ENCODE results near the gene SSTR4.

The SSTR4 gene

DNA sequence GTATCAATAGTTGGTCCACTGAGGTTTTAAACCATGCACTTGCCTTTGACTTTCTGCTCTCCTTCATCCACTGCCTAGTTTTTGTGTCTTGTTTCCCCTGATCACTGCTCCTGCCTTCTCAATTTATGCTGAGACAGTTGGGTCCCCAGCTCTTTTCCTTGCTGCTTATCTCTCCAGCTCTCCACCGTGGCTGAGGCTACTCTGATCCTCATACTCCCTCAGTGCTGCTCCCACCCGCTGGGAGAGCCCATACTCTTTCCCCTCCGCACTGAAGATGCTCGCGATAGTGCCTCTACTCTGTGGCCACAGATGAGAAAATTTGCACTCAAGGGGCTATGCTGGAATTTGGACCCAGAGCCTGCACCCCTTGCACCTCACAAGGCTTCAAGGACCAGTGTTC, 17.8 kb downstream of the SSTR4 start:
- Histone ChIP-seq H2BK15ac (ENCODE audit: low read length) (no peak overlapping the region), H3K23ac (ENCODE audit: low read depth, low read length, poor library complexity) (no peak overlapping the region), H3K4me2 (ENCODE audit: insufficient read depth, low read length, poor library complexity, severe bottlenecking) (no peak overlapping the region), H3K4ac (ENCODE audit: low read length) (no peak overlapping the region), H3K4me3 (ENCODE audit: low read length in 2 of 2) (no peak overlapping the region), H3K27me3 (ENCODE audit: control insufficient read depth in 3 of 3, insufficient read depth in 3 of 3, low read depth in 1 of 3, low read length in 3 of 3) (peaks cover 4 to 58% (median 27%) of the 10 kb centered on the region in 3 experiments), H2BK12ac (ENCODE audit: low read length) (no peak overlapping the region), H4K91ac (ENCODE audit: low read depth, low read length, poor library complexity) (no peak overlapping the region), H3K79me1 (ENCODE audit: low read depth, low read length) (no peaks in the 10 kb centered on the region), H3K14ac (ENCODE audit: low read length) (no peak overlapping the region), H2BK120ac (ENCODE audit: low read depth, low read length) (no peak overlapping the region), H3K4me1 (ENCODE audit: control insufficient read depth in 2 of 2, insufficient read depth in 1 of 2, low read depth in 1 of 2, low read length in 2 of 2) (peaks cover 0 to 12% of the 10 kb centered on the region in 2 donors), H2BK5ac (ENCODE audit: low read length) (no peak overlapping the region), H2AFZ (ENCODE audit: low read length) (no peak overlapping the region), H3K18ac (ENCODE audit: low read length) (no peak overlapping the region), H3K27ac (replicated peaks; ENCODE audit: low read length) (no peak overlapping the region), H3K9me3 (replicated peaks in 1 of 2; ENCODE audit: control insufficient read depth in 2 of 2, insufficient read depth in 1 of 2, low read depth in 1 of 2, low read length in 2 of 2) (peaks cover 0 to 4% of the 10 kb centered on the region in 2 donors), H4K8ac (ENCODE audit: low read depth, low read length) (no peak overlapping the region), H2AK5ac (ENCODE audit: low read depth, low read length) (no peak overlapping the region), H3K36me3 (replicated peaks in 1 of 2; ENCODE audit: control insufficient read depth in 2 of 2, insufficient read depth in 2 of 2, low read length in 2 of 2) (no peaks in the 10 kb centered on the region), H3K9ac (ENCODE audit: low read depth, low read length, poor library complexity) (no peak overlapping the region)
- no peak for DNase-seq (ENCODE audit: low spot score)
- WGBS, 2 donors (ENCODE audit: extremely low coverage in 2 of 2, insufficient read length in 2 of 2, insufficient replicate concordance in 1 of 2): no CpG with 5 or more reads among the region's 5 CpGs

DNA sequence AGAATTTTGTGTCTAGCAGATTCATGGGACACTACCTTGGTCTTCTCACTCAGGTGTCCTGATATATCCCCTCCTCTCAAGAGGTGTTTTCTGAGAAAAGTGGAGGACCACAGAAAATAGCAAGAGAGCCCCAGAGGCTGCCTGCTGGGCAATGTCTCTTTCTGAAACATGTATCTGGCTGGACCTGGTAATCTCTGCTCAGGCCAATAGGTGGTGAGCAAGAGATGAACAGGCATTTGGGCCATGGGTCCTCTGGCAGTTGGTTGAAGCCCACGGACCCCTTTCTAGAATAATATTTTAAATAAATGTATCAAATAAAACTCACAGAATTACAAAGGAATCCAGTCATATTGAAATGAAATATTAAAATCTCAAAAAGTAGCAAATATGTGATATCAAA, 23.1 kb downstream of the SSTR4 start:
- Histone ChIP-seq H2BK5ac (ENCODE audit: low read length) (no peak overlapping the region), H2AK5ac (ENCODE audit: low read depth, low read length) (no peak overlapping the region), H2BK15ac (ENCODE audit: low read length) (no peak overlapping the region), H4K8ac (ENCODE audit: low read depth, low read length) (no peak overlapping the region), H4K91ac (ENCODE audit: low read depth, low read length, poor library complexity) (no peak overlapping the region), H3K4me2 (ENCODE audit: insufficient read depth, low read length, poor library complexity, severe bottlenecking) (no peak overlapping the region), H3K4me1 (ENCODE audit: control insufficient read depth in 2 of 2, insufficient read depth in 1 of 2, low read depth in 1 of 2, low read length in 2 of 2) (peaks cover 2 to 7% of the 10 kb centered on the region in 2 donors), H3K9me3 (replicated peaks in 1 of 2; ENCODE audit: control insufficient read depth in 2 of 2, insufficient read depth in 1 of 2, low read depth in 1 of 2, low read length in 2 of 2) (no peaks in the 10 kb centered on the region), H3K14ac (ENCODE audit: low read length) (no peak overlapping the region), H3K79me1 (ENCODE audit: low read depth, low read length) (no peaks in the 10 kb centered on the region), H2BK12ac (ENCODE audit: low read length) (no peak overlapping the region), H3K27ac (replicated peaks; ENCODE audit: low read length) (no peak overlapping the region), H2BK120ac (ENCODE audit: low read depth, low read length) (no peak overlapping the region), H3K4ac (ENCODE audit: low read length) (no peak overlapping the region), H3K36me3 (replicated peaks in 1 of 2; ENCODE audit: control insufficient read depth in 2 of 2, insufficient read depth in 2 of 2, low read length in 2 of 2) (no peaks in the 10 kb centered on the region), H2AFZ (ENCODE audit: low read length) (no peak overlapping the region), H3K27me3 (ENCODE audit: control insufficient read depth in 3 of 3, insufficient read depth in 3 of 3, low read depth in 1 of 3, low read length in 3 of 3) (peaks cover 0 to 5% (median 2%) of the 10 kb centered on the region in 3 experiments), H3K4me3 (ENCODE audit: low read length in 2 of 2) (no peak overlapping the region), H3K18ac (ENCODE audit: low read length) (no peak overlapping the region), H3K9ac (ENCODE audit: low read depth, low read length, poor library complexity) (no peak overlapping the region), H3K23ac (ENCODE audit: low read depth, low read length, poor library complexity) (no peak overlapping the region)
- no CpG with 5 or more reads among the region's 1 CpG for WGBS, 2 donors (ENCODE audit: extremely low coverage in 2 of 2, insufficient read length in 2 of 2, insufficient replicate concordance in 1 of 2)
- no peak for DNase-seq (ENCODE audit: low spot score)

DNA sequence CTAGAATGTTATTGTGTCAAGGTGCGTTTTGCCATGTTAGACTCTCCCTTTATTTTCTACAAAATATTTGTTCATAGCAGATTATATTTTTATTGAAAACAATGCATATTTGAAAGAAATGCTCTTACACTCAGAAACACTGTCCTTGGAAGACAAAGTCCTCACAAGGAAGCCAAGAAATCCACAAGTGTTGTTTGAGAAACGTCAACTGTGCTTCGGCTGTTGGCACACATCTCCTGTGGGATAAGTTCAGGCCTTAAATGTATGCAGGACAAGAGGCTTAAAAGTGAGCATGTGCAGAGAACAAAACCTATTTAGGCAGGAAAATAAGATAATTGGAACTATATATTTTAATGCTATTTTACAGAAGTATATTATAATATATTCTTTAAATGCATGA, 23.9 kb downstream of the SSTR4 start:
- no peak overlapping the region for H3K27ac ChIP-seq (replicated peaks; ENCODE audit: low read length)
- no peak overlapping the region for H4K91ac ChIP-seq (ENCODE audit: low read depth, low read length, poor library complexity)
- H3K4ac ChIP-seq (ENCODE audit: low read length): no peak overlapping the region
- H3K9ac ChIP-seq (ENCODE audit: low read depth, low read length, poor library complexity): no peak overlapping the region
- peaks cover 2 to 7% of the 10 kb centered on the region in 2 donors for H3K4me1 ChIP-seq (ENCODE audit: control insufficient read depth in 2 of 2, insufficient read depth in 1 of 2, low read depth in 1 of 2, low read length in 2 of 2)
- no peak overlapping the region for H3K18ac ChIP-seq (ENCODE audit: low read length)
- no peaks in the 10 kb centered on the region for H3K36me3 ChIP-seq (replicated peaks in 1 of 2; ENCODE audit: control insufficient read depth in 2 of 2, insufficient read depth in 2 of 2, low read length in 2 of 2)
- no peaks in the 10 kb centered on the region for H3K9me3 ChIP-seq (replicated peaks in 1 of 2; ENCODE audit: control insufficient read depth in 2 of 2, insufficient read depth in 1 of 2, low read depth in 1 of 2, low read length in 2 of 2)
- no peak overlapping the region for H2BK12ac ChIP-seq (ENCODE audit: low read length)
- H3K79me1 ChIP-seq (ENCODE audit: low read depth, low read length): no peaks in the 10 kb centered on the region
- H2BK120ac ChIP-seq (ENCODE audit: low read depth, low read length): no peak overlapping the region
- no peak overlapping the region for H2AFZ ChIP-seq (ENCODE audit: low read length)
- no peak overlapping the region for H2BK5ac ChIP-seq (ENCODE audit: low read length)
- no peak for DNase-seq (ENCODE audit: low spot score)
- no peak overlapping the region for H3K4me2 ChIP-seq (ENCODE audit: insufficient read depth, low read length, poor library complexity, severe bottlenecking)
- H2AK5ac ChIP-seq (ENCODE audit: low read depth, low read length): no peak overlapping the region
- no peak overlapping the region for H3K14ac ChIP-seq (ENCODE audit: low read length)
- H3K4me3 ChIP-seq (ENCODE audit: low read length in 2 of 2): no peak overlapping the region
- H3K27me3 ChIP-seq (ENCODE audit: control insufficient read depth in 3 of 3, insufficient read depth in 3 of 3, low read depth in 1 of 3, low read length in 3 of 3): no peaks in the 10 kb centered on the region
- no peak overlapping the region for H3K23ac ChIP-seq (ENCODE audit: low read depth, low read length, poor library complexity)
- WGBS, 2 donors (ENCODE audit: extremely low coverage in 2 of 2, insufficient read length in 2 of 2, insufficient replicate concordance in 1 of 2): no CpG with 5 or more reads among the region's 3 CpGs
- H4K8ac ChIP-seq (ENCODE audit: low read depth, low read length): no peak overlapping the region
- H2BK15ac ChIP-seq (ENCODE audit: low read length): no peak overlapping the region

DNA sequence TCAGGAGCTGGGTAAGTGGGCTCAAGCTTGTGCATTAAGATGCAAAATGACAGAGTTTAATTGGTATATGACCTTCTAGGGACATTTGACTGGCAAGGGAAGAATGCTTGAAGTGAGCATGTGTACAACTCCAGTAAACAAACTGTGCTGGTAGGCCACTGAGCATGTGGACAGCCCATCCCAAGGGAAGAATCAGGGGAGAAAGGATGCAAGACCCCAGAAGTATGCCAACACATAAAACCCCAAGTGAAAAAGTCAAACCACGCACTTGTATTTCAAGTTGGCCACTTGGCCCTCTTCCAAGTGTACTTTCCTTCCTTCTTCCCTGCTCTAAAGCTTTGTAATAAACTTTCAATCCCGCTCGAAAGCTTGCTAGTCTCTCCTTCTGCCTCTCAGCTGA, 24.7 kb downstream of the SSTR4 start:
- no peak overlapping the region for H3K18ac ChIP-seq (ENCODE audit: low read length)
- no peak overlapping the region for H3K4me2 ChIP-seq (ENCODE audit: insufficient read depth, low read length, poor library complexity, severe bottlenecking)
- no peak overlapping the region for H3K14ac ChIP-seq (ENCODE audit: low read length)
- WGBS, 2 donors (ENCODE audit: extremely low coverage in 2 of 2, insufficient read length in 2 of 2, insufficient replicate concordance in 1 of 2): no CpG with 5 or more reads among the region's 3 CpGs
- no peak overlapping the region for H2BK12ac ChIP-seq (ENCODE audit: low read length)
- H3K36me3 ChIP-seq (replicated peaks in 1 of 2; ENCODE audit: control insufficient read depth in 2 of 2, insufficient read depth in 2 of 2, low read length in 2 of 2): no peaks in the 10 kb centered on the region
- H3K27me3 ChIP-seq (ENCODE audit: control insufficient read depth in 3 of 3, insufficient read depth in 3 of 3, low read depth in 1 of 3, low read length in 3 of 3): no peaks in the 10 kb centered on the region
- no peak for DNase-seq (ENCODE audit: low spot score)
- H3K27ac ChIP-seq (replicated peaks; ENCODE audit: low read length): no peak overlapping the region
- no peak overlapping the region for H3K9ac ChIP-seq (ENCODE audit: low read depth, low read length, poor library complexity)
- no peak overlapping the region for H4K8ac ChIP-seq (ENCODE audit: low read depth, low read length)
- no peak overlapping the region for H3K4ac ChIP-seq (ENCODE audit: low read length)
- no peak overlapping the region for H2BK120ac ChIP-seq (ENCODE audit: low read depth, low read length)
- no peak overlapping the region for H2AFZ ChIP-seq (ENCODE audit: low read length)
- H3K23ac ChIP-seq (ENCODE audit: low read depth, low read length, poor library complexity): no peak overlapping the region
- no peak overlapping the region for H2AK5ac ChIP-seq (ENCODE audit: low read depth, low read length)
- H3K4me3 ChIP-seq (ENCODE audit: low read length in 2 of 2): no peak overlapping the region
- no peaks in the 10 kb centered on the region for H3K79me1 ChIP-seq (ENCODE audit: low read depth, low read length)
- H3K9me3 ChIP-seq (replicated peaks in 1 of 2; ENCODE audit: control insufficient read depth in 2 of 2, insufficient read depth in 1 of 2, low read depth in 1 of 2, low read length in 2 of 2): no peaks in the 10 kb centered on the region
- no peak overlapping the region for H4K91ac ChIP-seq (ENCODE audit: low read depth, low read length, poor library complexity)
- no peak overlapping the region for H2BK5ac ChIP-seq (ENCODE audit: low read length)
- H2BK15ac ChIP-seq (ENCODE audit: low read length): no peak overlapping the region
- H3K4me1 ChIP-seq (ENCODE audit: control insufficient read depth in 2 of 2, insufficient read depth in 1 of 2, low read depth in 1 of 2, low read length in 2 of 2): peaks cover 2 to 7% of the 10 kb centered on the region in 2 donors

All from neuronal stem cell (in vitro differentiated cells).